ENCODE measurements around the gene MCC.

GRCh38 chr5:113435575-113435974, 52.7 kb downstream of the MCC start:
- no peak for TF ChIP-seq EZH2 (IDR thresholded peaks at IDR 0.05; ENCODE audit: borderline replicate concordance)
- no peak for TF ChIP-seq CTCF (IDR thresholded peaks at IDR 0.05; ENCODE audit: poor library complexity)

Measured in hepatocyte (in vitro differentiated cells).